Measurements from ENCODE around the gene TSR1.
"Not testable (repeated sequence)": the region's sequence is repeated elsewhere in the genome, so short reads cannot be mapped to it uniquely, and the experiment has no call there.

Gene TSR1

DNA sequence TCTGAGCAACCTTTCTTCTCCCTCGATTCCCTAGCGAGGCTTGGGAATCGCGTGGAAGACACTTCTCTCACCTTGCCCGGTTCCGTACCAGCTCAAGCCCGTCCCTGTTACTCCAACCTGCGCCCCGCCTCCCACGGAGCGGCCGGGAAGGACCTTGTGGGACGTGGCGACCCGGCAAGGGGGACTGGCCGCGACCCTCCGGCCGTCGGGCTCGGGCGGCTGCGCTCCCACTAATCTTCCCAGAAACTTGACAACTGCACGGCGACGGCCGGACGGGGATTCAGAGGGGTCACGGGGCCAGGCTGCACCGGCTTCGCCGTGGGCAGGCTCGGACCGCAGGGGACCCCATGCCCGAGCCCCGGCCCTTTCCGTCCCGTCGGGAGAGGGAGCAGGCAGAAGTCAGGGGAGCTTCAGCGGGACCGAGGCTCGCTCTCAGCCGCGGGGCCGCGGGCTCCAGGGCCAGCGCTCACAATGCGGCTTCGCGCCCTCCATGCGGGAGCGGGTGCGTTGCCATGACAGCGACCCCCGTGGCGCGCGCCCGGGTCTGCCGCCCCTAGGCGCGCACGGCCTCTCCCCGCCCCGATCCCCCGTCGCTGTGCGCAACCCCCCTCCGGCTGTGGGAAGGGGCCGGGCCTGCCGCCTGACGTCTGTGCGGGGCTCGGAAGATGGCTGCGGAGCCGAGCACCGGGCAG is 741 bp upstream of the TSR1 start, which contains the start of gene SGSM2:
Gene SGSM2, plus strand, starts transcription at position 650 of the 692 bp plus-strand sequence. CDS start 188 bp downstream, outside the sequence.
- peak; percentile 24 for DNase-seq (ENCODE audit: low spot score)

GRCh38 chr17:2335726-2336214 is 487 bp downstream of the TSR1 start:
- DNase-seq (ENCODE audit: low spot score), result peak; percentile 20

GRCh38 chr17:2331303-2331702 is 5.0 kb downstream of the TSR1 start:
- no peak for DNase-seq (ENCODE audit: low spot score)

- DNase-seq (ENCODE audit: low spot score), result no peak
Measured at GRCh38 chr17:2323629-2324314, 12.5 kb downstream of the TSR1 start.

GRCh38 chr17:2321399-2321798 is 14.9 kb downstream of the TSR1 start:
- no peak for DNase-seq (ENCODE audit: low spot score)

DNA sequence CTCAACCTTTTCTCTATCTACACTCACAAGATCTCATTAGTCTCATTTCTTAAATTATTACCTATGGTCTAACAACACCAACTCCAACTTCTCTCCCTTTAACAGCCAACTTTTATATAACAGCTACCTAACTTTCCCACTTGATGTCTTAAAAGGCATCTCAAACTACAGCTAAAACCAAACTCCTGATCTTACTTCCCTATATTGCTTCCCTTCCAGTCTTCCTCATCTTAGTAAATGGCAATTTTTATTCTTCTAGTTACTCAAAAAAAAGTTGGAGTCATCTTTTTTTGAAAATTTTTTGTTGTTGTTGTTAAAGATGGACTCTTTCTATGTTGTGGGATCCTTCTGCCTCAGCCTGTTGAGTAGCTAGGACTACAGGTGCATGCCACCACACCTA is 17.2 kb downstream of the TSR1 start:
- no peak for DNase-seq (ENCODE audit: low spot score)

DNA sequence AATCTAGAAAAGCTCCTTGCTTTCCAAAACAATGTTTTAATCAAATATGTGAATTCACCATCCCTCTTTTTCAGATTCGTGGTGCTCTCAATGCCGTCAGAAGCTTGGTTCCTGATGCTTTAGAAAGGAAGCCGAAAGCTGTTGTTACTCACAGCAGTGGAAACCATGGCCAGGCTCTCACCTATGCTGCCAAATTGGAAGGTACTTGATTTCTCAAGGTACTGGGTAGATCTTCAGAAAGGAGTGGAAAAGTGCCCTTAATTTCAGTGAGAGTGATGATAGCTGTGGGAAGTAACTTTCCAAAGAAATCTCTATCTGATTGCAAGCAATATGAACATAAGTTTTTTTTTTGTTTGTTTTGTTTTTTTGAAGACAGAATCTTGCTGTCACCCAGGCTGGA is 18.5 kb downstream of the TSR1 start:
- no peak for DNase-seq (ENCODE audit: low spot score)

DNA sequence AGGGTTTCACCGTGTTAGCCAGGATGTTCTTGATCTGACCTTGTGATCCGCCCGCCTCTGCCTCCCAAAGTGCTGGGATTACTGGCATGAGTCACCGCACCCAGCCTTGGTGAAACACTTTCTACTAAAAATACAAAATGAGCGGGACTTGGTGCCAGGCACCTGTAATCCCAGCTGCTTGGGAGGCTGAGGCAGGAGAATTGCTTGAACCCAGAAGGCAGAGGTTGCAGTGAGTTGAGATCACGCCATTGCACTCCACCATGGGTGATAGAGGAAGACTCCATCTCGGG is 19.4 kb downstream of the TSR1 start:
- not testable (repeated sequence) for DNase-seq (ENCODE audit: low spot score)

DNA sequence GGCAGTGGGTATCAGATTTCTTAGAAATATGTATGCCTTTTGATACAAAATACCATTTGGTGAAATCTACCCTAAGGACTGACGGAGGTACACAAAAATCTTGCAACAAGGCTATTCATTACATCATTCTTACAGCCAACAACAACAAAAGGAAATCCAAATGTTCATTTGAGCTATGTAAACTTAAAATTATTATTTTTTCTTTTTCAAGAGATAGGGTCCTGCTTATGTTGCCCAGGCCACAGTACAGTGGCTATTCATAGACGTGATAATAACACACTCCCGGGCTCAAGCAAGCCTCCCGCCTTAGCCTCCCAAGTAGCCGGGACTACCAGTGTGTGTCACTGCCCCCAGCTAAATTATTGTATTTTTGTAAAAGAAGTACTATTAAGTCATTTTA is 23.5 kb downstream of the TSR1 start:
- no peak for DNase-seq (ENCODE audit: low spot score)

- no peak for DNase-seq (ENCODE audit: low spot score)
Measured at GRCh38 chr17:2309338-2310154, 26.7 kb downstream of the TSR1 start.

GRCh38 chr17:2304931-2305330 is 31.3 kb downstream of the TSR1 start:
- no peak for DNase-seq (ENCODE audit: low spot score)

DNA sequence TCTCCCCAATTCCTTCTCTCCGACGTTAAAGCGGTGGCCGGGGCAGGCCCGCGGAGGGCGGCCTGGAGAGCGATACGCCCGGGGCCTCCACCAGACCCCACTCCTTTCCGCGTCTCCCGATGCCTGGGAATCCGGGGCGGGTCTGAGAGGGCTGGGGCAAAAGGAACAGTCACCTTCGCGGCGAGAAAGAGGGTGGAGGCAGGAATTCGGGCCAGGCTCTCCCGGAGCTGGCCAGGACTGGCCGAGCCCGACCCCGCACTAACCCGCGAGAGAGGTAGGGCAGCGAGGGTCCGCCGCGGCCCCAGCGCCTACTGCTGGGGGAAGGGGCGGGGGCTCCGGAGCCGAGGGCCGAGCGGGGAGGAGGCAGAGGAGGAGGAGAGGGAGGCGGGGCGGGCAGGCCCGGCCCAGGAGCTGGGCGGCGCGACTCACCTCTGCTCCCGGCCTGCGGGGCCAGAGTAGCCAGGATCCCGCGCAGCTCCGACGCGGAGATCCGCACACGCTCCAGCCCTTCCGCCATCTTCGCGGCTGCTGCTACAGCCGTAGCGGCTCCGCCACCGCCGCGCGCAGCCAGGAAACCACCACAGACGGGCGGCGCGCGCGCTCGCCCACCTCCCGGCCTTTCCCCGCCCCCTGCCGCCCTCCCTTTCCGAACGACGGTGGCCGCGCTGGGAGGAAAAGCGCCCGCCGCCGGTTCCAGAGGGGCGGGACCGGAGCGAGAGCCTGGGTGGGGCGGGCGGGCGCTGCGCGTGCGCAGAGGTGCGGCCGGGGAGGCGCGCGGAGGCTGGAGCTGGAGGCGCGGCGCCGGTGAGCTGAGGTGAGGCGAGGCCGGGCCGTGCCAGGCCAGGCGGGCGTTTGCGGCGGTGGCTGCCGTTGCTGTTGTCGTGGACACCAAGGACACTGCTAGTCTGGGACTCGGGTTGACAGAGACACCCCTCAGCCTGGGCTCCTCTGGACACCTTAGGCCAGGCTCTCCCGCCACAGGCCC is 32.8 kb downstream of the TSR1 start, which contains the start of the genes SMG6 and SRR:
Gene SMG6, minus strand, starts transcription at position 582 of the 985 bp plus-strand sequence. Its CDS starts 65 bp downstream, at position 517.
Gene SRR, plus strand, starts transcription at position 747 of the 985 bp plus-strand sequence. CDS start 11,611 bp downstream, outside the sequence.
- peak; percentile 83 for DNase-seq (ENCODE audit: low spot score)

DNA sequence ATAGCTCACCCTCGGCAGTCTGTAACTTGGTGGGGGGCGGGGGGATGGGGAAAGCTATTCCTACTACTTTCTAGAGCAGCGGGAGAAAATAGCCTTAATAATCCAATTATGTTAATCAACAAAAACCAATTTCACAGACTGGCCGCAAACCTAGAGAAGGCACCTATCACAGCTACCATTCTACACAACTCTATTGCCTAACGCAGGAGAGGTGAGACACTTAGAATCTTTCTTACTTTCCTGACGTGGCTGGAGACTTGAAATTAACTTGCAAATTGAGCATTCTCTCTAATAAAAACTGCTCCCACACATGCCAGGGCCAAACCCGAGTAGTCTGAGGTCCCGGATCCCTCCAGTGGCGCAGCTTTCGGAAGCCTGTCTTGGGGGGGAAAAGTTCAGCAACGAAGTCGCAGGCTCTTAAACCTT is 33.5 kb downstream of the TSR1 start:
- DNase-seq (ENCODE audit: low spot score), result no peak

GRCh38 chr17:2299756-2300155 is 36.5 kb downstream of the TSR1 start:
- no peak for DNase-seq (ENCODE audit: low spot score)

GRCh38 chr17:2299136-2299535 is 37.1 kb downstream of the TSR1 start:
- DNase-seq (ENCODE audit: low spot score), result no peak

GRCh38 chr17:2297023-2297422 is 39.2 kb downstream of the TSR1 start:
- no peak for DNase-seq (ENCODE audit: low spot score)

DNA sequence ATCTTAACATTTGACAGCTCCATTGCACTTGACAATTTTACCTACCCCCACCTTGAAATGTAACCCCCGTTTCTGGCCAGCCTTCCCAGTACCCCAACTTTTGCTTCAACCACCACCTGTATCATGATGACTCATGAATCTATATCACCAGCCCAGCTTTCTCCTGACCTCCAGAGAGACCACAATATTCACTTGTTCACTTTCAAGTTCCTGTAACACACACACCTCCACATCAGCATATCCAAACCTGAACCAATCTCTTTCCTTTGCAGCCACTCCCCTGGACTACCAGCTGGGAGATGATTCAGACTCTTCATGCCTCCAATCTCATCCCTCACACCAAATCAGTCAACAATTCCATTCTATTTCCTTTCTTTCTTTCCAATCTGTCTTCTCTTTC is 40.7 kb downstream of the TSR1 start:
- no peak for DNase-seq (ENCODE audit: low spot score)

- DNase-seq (ENCODE audit: low spot score), result no peak
Measured at GRCh38 chr17:2292100-2292499, 44.2 kb downstream of the TSR1 start.

DNA sequence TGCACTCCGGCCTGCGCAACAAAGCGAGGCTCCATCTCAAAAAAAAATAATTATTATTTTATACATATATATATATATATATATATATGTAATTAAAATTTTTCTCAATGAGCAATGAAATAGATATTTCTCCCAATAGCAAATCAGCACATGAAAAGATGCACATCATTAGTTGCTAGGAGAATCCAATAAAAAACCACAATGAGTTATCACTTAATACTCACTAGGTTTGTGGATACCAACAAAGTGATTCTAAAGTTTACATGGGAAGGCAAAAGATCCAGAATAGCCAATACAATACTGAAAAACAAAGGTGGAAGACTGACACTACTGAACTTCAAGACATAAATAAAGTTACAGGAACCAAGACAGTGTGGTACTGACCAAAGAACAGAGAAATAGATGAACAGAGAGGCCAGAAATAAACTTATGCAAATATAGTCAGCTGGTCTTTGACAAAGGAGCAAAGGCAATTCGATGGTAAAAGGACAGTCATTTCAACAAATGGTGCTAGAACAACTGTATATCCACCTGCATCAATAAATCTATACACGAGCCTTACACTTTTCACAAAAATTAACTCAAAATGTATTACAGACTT is 46.3 kb downstream of the TSR1 start:
- no peak for DNase-seq (ENCODE audit: low spot score)

DNA sequence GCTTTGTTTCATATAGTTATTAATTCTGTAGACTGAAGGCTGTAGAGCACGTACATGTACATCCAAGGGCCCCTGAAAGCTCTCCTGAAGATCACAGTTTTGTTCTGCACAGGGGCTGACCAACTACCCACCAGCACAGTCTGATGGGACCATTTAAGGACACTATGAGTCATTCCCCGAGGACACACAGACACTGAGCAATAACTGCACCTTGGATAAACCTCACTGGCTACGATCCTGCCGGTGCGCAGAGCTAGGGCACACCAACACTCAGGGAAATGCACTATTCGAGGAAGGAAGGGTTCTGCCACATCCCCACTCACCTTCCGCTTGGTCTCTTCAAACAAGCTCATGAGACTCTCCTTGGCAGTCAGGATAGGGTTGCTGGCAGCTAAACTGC is 53.0 kb downstream of the TSR1 start:
- no peak for DNase-seq (ENCODE audit: low spot score)

Data from cerebellar cortex (tissue), 1 donor.